ENCODE data around the gene NMNAT2. TPM values are rescaled to one million over a fixed set of nuclear protein-coding genes. Genes with fewer than 3 reads are reported as not detected.

The NMNAT2 gene
- total and polyA plus RNA-seq, 12 donors: 0.23 to 5.8 (median 2.1) TPM

DNA sequence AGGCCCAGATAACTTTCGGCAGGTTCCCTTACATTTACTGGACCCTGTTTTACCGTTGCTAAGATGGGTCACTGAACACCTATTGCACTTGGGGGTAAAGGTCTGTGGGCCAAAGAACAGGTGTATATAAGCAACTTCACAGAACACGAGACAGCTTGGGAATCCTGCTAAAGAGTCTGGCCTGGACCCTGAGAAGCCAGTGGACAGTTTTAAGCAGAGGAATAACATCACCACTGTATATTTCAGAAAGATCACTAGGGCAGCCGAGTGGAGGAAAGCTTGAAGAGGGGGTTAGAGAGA lies 177.7 kb downstream of the NMNAT2 start:
- no peaks in the 10 kb centered on the region for H3K9me3 ChIP-seq
- no peaks in the 10 kb centered on the region for H3K36me3 ChIP-seq
- TF ChIP-seq, protein P1, sequence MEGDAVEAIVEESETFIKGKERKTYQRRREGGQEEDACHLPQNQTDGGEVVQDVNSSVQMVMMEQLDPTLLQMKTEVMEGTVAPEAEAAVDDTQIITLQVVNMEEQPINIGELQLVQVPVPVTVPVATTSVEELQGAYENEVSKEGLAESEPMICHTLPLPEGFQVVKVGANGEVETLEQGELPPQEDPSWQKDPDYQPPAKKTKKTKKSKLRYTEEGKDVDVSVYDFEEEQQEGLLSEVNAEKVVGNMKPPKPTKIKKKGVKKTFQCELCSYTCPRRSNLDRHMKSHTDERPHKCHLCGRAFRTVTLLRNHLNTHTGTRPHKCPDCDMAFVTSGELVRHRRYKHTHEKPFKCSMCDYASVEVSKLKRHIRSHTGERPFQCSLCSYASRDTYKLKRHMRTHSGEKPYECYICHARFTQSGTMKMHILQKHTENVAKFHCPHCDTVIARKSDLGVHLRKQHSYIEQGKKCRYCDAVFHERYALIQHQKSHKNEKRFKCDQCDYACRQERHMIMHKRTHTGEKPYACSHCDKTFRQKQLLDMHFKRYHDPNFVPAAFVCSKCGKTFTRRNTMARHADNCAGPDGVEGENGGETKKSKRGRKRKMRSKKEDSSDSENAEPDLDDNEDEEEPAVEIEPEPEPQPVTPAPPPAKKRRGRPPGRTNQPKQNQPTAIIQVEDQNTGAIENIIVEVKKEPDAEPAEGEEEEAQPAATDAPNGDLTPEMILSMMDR (IDR thresholded peaks at IDR 0.05): no peak
- ATAC-seq: no peak
- H3K27me3 ChIP-seq: no peaks in the 10 kb centered on the region
- intact Hi-C loops (cut with DNase I): loop anchor here in 1 of 10 donors (5.0 kb wide), 1 partner anchor 37 kb away; no protein-coding TSS in a partner anchor
- WGBS, 2 donors: 81 to 86% methylated on average over 4 of the region's 4 CpGs
- DNase-seq: no peak
- peak overlapping the region; percentile 11 to 90 (median 73) for H3K27ac ChIP-seq
- no peak overlapping the region for H3K4me3 ChIP-seq
- peaks cover 0 to 63% (median 46%) of the 10 kb centered on the region in 9 donors for H3K4me1 ChIP-seq

DNA sequence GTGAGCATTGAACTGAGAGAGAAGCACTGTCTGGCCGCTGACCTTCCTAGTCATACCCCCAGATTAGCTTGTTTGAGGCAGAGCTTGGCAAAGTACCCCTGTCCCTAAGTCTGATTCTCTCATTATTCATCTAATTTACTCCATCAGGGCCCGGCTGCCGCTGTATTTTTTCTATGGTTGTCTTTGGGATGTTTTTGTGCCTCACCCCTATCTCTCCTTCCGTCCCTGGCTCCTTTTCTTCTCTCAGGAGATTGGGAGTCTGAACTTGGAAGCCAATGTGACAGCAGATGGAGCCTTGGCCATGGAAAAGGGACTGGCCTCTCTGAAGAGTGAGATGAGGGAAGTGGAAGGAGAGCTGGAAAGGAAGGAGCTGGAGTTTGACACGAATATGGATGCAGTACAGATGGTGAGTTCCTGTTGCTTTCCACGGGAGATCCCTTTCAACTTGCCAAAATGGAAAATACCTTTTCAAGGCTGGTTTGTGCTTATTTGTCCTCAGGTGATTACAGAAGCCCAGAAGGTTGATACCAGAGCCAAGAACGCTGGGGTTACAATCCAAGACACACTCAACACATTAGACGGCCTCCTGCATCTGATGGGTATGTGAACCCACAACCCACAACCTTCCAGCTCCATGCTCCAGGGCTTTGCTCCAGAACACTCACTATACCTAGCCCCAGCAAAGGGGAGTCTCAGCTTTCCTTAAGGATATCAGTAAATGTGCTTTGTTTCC lies 178.2 kb downstream of the NMNAT2 start:
- intact Hi-C loops (cut with DNase I): loop anchor here in 4 of 10 donors (5.0 to 10.0 kb wide), 3 partner anchors 37 to 215 kb away; partner anchors contain the start of gene LAMC1 (in 2 of the 4)

DNA sequence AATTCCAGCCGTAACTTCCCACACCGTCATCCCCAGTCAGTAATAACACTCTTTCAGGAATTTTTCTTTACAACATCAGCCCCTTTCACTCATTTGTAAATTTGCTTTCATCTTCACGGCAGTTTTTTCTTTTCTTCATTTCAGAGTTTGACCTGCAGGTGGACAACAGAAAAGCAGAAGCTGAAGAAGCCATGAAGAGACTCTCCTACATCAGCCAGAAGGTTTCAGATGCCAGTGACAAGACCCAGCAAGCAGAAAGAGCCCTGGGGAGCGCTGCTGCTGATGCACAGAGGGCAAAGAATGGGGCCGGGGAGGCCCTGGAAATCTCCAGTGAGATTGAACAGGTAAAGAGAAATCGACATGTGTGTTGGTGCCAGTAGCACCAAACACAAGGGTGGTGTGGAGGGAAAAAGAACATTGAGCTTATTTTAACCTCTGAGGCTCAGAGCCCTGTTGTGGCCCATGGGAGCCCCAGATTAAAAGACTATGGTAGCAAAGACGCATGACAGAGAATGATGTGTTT lies 178.9 kb downstream of the NMNAT2 start:
- no peaks in the 10 kb centered on the region for H3K27me3 ChIP-seq
- no peak for DNase-seq
- no peak overlapping the region for H3K4me3 ChIP-seq
- no peak for ATAC-seq
- WGBS, 2 donors: 82 to 83% methylated on average over 7 of the region's 7 CpGs
- H3K4me1 ChIP-seq: peaks cover 0 to 63% (median 40%) of the 10 kb centered on the region in 9 donors
- intact Hi-C loops (cut with DNase I): loop anchor here in 3 of 10 donors (10.0 kb wide), 2 partner anchors 94 to 214 kb away; partner anchors contain the start of gene LAMC1 (in 2 of the 3)
- peak overlapping the region; percentile 45 to 90 (median 77) for H3K27ac ChIP-seq
- no peaks in the 10 kb centered on the region for H3K36me3 ChIP-seq
- H3K9me3 ChIP-seq: no peaks in the 10 kb centered on the region
- TF ChIP-seq, protein P1 (IDR thresholded peaks at IDR 0.05): no peak

More for the DNA sequence above, 178.2 kb downstream of the NMNAT2 start:
- Histone ChIP-seq H3K36me3 (no peaks in the 10 kb centered on the region), H3K9me3 (no peaks in the 10 kb centered on the region), H3K27ac (peak overlapping the region; percentile 45 to 90 (median 77)), H3K4me3 (no peak overlapping the region), H3K4me1 (peaks cover 0 to 63% (median 43%) of the 10 kb centered on the region in 9 donors), H3K27me3 (no peaks in the 10 kb centered on the region)
- TF ChIP-seq, protein P1 (IDR thresholded peaks at IDR 0.05): no peak
- peak; percentile 42 to 80 (median 63) for ATAC-seq
- WGBS, 2 donors: 64 to 66% methylated on average over 8 of the region's 8 CpGs
- peak; percentile 30 to 74 for DNase-seq

DNA sequence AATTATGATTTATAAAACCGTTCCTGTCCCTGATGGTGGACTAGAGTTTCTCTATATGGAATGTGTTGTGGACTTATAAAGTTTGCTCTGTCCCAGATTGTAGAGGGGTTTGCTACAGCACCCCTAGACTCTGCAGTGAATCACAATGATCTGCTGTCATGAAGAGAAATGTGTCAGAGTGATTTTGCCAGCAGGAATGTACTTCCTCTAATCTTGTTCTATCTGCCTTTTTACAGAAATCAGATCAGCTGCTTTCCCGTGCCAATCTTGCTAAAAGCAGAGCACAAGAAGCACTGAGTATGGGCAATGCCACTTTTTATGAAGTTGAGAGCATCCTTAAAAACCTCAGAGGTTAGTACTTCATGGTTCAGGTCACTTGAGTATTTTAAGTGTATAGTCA lies 180.1 kb downstream of the NMNAT2 start:
- Histone ChIP-seq H3K4me1 (peaks cover 0 to 55% (median 40%) of the 10 kb centered on the region in 9 donors), H3K27me3 (no peaks in the 10 kb centered on the region), H3K9me3 (no peaks in the 10 kb centered on the region), H3K4me3 (no peak overlapping the region), H3K36me3 (no peaks in the 10 kb centered on the region), H3K27ac (peak overlapping the region in 9 of 10 donors; percentile 5 to 90 (median 75))
- no peak for DNase-seq
- WGBS, 2 donors: 81 to 89% methylated on average over 2 of the region's 2 CpGs
- TF ChIP-seq, protein P1 (IDR thresholded peaks at IDR 0.05): no peak
- intact Hi-C loops (cut with DNase I): loop anchor here in 3 of 10 donors (10.0 kb wide), 2 partner anchors 93 to 213 kb away; partner anchors contain the start of gene LAMC1 (in 2 of the 3)
- no peak for ATAC-seq
